ENCODE measurements around the gene PRR12. TPM values are rescaled to one million over a fixed set of nuclear protein-coding genes. Genes with fewer than 3 reads are reported as not detected.
"Not testable (repeated sequence)": the region's sequence is repeated elsewhere in the genome, so short reads cannot be mapped to it uniquely, and the experiment has no call there.

The PRR12 gene
- total RNA-seq, 2 donors from 2014 or later: 12.4 to 24.5 TPM

DNA sequence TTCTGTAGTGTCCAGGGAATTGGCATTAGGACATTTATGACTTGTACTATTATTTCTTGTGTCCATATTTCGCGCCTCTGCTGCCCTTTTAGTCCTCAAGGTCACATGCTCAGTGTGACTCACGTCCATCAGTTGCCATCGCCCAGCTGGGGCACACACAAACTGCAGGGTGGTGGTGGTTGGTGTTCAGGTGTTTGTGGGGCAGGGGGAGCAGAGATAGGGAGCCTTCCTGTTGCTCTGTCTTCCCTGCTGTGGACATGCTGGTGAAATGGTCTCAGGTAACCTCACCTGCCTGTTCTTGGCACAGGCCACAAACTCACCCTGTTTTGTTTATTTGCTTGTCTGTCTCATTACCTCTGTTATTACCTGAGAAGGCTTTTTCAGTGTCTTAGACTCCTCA lies 22.4 kb downstream of the PRR12 start:
- H3K4me1 ChIP-seq (ENCODE audit: control insufficient read depth in 1 of 2, low read depth in 2 of 2): peaks cover 0 to 3% of the 10 kb centered on the region in 2 donors
- DNase-seq (ENCODE audit: low spot score): no peak
- no peak overlapping the region for H3K4me3 ChIP-seq
- no peak for ATAC-seq (ENCODE audit: insufficient number of reproducible peaks, low FRiP score, low read depth)
- no peaks in the 10 kb centered on the region for H3K27me3 ChIP-seq (replicated peaks; ENCODE audit: insufficient read depth)
- H3K9me3 ChIP-seq: no peaks in the 10 kb centered on the region
- no peak overlapping the region for H3K27ac ChIP-seq
- H3K36me3 ChIP-seq: peaks cover 43% of the 10 kb centered on the region
- TF ChIP-seq, protein P1, sequence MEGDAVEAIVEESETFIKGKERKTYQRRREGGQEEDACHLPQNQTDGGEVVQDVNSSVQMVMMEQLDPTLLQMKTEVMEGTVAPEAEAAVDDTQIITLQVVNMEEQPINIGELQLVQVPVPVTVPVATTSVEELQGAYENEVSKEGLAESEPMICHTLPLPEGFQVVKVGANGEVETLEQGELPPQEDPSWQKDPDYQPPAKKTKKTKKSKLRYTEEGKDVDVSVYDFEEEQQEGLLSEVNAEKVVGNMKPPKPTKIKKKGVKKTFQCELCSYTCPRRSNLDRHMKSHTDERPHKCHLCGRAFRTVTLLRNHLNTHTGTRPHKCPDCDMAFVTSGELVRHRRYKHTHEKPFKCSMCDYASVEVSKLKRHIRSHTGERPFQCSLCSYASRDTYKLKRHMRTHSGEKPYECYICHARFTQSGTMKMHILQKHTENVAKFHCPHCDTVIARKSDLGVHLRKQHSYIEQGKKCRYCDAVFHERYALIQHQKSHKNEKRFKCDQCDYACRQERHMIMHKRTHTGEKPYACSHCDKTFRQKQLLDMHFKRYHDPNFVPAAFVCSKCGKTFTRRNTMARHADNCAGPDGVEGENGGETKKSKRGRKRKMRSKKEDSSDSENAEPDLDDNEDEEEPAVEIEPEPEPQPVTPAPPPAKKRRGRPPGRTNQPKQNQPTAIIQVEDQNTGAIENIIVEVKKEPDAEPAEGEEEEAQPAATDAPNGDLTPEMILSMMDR (IDR thresholded peaks at IDR 0.05): no peak

DNA sequence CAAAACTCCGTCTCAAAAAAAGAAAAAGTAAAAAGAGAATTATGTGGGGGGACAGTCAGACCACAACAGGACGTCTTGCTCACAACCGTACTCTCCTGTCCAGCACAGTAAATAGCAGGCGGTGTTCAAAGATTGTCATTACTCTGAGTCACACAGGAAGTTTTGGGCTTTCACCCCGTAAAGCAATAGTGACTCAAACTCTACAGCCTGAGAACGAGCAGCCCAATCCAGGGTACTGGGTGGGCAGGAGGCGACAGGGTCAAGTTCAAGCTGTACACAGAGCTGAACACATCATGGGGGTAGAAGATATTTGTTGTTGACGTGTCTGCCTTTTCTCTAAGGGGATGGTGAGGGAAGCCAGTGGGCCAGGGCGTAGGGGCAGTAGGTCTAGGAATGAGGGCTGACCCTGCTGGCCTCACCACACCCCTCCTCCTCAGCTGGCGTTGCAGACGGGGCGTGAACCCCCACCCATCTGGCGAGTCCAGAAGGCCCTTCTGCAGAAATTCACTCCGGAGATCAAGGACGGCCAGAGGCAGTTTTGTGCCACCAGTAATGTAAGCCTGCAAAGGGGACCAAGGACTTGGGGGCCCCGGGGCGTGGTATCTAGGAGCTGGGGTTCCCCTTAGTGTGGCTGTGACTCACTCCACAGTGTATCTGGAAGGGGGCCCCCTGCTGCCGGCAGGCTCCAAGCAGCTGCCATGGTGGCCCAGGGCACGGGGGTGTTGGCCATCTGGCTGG lies 23.3 kb downstream of the PRR12 start:
- peaks cover 0 to 3% of the 10 kb centered on the region in 2 donors for H3K4me1 ChIP-seq (ENCODE audit: control insufficient read depth in 1 of 2, low read depth in 2 of 2)
- H3K27me3 ChIP-seq (replicated peaks; ENCODE audit: insufficient read depth): no peaks in the 10 kb centered on the region
- peaks cover 44% of the 10 kb centered on the region for H3K36me3 ChIP-seq
- H3K27ac ChIP-seq: no peak overlapping the region
- no peaks in the 10 kb centered on the region for H3K9me3 ChIP-seq
- no peak overlapping the region for H3K4me3 ChIP-seq
- ATAC-seq (ENCODE audit: insufficient number of reproducible peaks, low FRiP score, low read depth) (no peak), DNase-seq (ENCODE audit: low spot score) (no peak)
- TF ChIP-seq, protein P1 (IDR thresholded peaks at IDR 0.05): no peak

DNA sequence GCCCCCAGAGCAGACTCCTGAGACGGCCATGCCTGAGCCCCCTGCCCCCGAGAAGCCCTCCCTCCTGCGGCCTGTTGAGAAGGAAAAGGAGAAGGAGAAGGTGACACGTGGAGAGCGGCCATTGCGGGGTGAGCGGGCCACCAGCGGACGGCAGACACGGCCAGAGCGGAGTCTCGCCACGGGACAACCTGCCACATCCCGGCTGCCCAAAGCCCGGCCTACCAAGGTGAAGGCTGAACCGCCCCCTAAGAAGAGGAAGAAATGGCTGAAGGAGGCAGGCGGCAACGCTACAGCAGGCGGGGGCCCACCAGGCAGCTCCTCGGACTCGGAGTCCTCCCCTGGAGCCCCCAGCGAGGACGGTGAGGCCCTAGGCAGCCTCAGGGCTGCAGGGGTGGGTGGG lies 24.9 kb downstream of the PRR12 start:
- H3K4me3 ChIP-seq: no peak overlapping the region
- TF ChIP-seq, protein P1 (IDR thresholded peaks at IDR 0.05): no peak
- no peaks in the 10 kb centered on the region for H3K27me3 ChIP-seq (replicated peaks; ENCODE audit: insufficient read depth)
- DNase-seq (ENCODE audit: low spot score): no peak
- no peaks in the 10 kb centered on the region for H3K9me3 ChIP-seq
- H3K36me3 ChIP-seq: peaks cover 48% of the 10 kb centered on the region
- H3K4me1 ChIP-seq (ENCODE audit: control insufficient read depth in 1 of 2, low read depth in 2 of 2): peaks cover 0 to 3% of the 10 kb centered on the region in 2 donors
- no peak overlapping the region for H3K27ac ChIP-seq
- ATAC-seq (ENCODE audit: insufficient number of reproducible peaks, low FRiP score, low read depth): no peak

DNA sequence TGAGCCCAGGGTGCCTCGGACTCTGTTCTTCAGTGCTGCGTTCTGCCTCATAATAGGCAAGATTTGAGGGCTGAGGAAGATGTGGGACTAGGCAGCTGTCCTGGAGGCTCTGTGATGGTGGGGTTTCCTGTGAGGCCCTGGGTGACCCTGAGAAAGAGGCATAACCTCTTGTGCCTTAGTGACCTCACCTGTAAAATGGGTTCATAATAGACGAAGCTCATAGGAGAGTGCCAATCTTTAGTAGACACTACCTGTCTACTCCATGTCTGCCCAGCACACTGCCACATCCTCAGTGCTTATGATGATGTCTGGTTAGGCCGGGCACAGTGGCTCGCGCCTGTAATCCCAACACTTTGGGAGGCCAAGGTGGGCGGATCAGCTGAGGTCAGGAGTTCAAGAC lies 25.6 kb downstream of the PRR12 start:
- Histone ChIP-seq H3K4me3 (no peak overlapping the region), H3K36me3 (peaks cover 43% of the 10 kb centered on the region), H3K27ac (no peak overlapping the region), H3K27me3 (replicated peaks; ENCODE audit: insufficient read depth) (no peaks in the 10 kb centered on the region), H3K4me1 (ENCODE audit: control insufficient read depth in 1 of 2, low read depth in 2 of 2) (peaks cover 0 to 3% of the 10 kb centered on the region in 2 donors), H3K9me3 (no peaks in the 10 kb centered on the region)
- ATAC-seq (ENCODE audit: insufficient number of reproducible peaks, low FRiP score, low read depth) (no peak), DNase-seq (ENCODE audit: low spot score) (no peak)
- TF ChIP-seq, protein P1 (IDR thresholded peaks at IDR 0.05): no peak

DNA sequence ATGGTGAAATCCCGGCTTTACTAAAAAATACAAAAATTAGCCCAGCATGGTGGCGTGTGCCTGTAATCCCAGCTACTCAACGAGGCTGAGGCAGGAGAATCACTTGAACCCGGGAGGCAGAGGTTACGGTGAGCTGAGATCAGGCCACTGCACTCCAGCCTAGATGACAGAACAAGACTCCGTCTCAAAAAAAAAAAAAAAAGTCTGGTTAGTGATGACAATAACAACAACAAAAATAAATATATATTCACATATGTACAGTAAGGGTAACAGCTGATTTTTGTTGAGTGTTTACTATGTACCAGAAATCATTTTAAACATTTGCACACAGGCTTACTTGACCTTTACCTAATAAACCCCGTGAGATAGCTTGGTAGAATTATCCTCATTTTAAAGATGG lies 26.0 kb downstream of the PRR12 start:
- TF ChIP-seq, protein P1 (IDR thresholded peaks at IDR 0.05): no peak
- DNase-seq (ENCODE audit: low spot score): no peak
- Histone ChIP-seq H3K27me3 (replicated peaks; ENCODE audit: insufficient read depth) (no peaks in the 10 kb centered on the region), H3K4me3 (no peak overlapping the region), H3K36me3 (peaks cover 46% of the 10 kb centered on the region), H3K9me3 (no peaks in the 10 kb centered on the region), H3K4me1 (ENCODE audit: control insufficient read depth in 1 of 2, low read depth in 2 of 2) (peaks cover 0 to 3% of the 10 kb centered on the region in 2 donors), H3K27ac (no peak overlapping the region)
- no peak for ATAC-seq (ENCODE audit: insufficient number of reproducible peaks, low FRiP score, low read depth)

DNA sequence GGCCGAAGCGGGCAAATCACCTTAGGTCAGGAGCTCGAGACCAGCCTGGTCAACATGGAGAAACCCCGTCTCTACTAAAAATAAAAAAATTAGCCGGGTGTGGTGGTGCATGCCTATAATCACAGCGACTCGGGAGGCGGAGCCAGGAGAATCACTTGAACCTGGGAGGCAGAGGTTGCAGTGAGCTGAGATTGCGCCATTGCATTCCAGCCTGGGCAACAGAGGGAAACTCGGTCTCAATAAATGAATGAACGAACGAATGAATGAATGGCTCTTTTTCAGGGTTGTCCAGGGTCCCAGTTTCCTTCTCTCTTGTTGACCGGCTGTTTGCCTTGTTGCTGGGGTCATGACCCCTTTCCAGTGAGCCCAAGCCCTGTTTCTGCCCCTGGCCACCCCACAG lies 26.9 kb downstream of the PRR12 start:
- H3K9me3 ChIP-seq; DNase-seq (ENCODE audit: low spot score); H3K27me3 ChIP-seq (replicated peaks; ENCODE audit: insufficient read depth); H3K27ac ChIP-seq; H3K4me1 ChIP-seq (ENCODE audit: control insufficient read depth in 1 of 2, low read depth in 2 of 2); ATAC-seq (ENCODE audit: insufficient number of reproducible peaks, low FRiP score, low read depth); H3K4me3 ChIP-seq: not testable (repeated sequence)
- peaks cover 51% of the 10 kb centered on the region for H3K36me3 ChIP-seq
